ENCODE results near the gene PSD2.

The PSD2 gene

DNA sequence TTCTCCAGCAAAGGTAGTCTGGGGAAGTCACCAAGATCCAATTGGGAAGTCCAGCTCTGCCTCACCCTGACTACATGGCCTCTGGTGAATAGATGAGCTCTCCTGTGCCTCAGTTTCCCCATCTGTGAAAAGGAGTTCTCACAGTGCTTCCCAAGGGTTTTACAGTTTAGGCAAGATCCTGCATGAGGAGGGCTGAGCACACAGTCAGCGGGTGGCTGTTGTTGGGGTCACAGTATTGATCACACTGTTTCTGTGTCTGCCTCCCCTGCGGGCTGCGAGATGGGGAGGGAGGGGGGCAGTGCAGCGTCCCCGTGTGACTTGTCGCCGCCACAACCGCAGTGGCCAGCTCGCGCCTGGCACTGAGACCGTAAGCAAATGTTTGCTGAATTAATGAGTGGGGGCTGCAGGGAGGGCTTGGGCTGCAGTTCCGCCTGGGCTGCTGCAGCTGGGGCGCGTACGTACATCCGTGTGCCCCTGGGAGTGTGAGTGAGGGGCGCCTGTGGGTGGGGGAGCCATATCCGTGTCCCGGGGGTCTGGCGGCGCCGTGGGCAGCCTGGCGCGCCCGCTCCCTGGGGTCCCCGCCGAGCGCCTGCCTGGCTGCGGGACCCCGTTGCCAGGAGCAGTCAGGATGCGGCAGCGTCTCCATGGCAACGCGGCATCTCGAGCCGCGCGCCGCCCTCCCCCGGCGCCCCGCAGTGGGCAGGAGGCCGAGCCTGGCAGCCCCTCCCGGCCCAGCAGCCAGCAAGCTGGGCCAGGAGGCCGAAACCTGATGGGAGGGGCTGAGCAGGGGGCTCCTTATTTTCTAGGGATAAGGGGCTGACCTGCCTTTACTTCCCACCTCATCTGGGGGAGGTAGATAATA, 31.4 kb upstream of the PSD2 start:
- no peak for FAIRE-seq

- FAIRE-seq, result no peak
Measured at GRCh38 chr5:139764886-139765408, 30.7 kb upstream of the PSD2 start.

DNA sequence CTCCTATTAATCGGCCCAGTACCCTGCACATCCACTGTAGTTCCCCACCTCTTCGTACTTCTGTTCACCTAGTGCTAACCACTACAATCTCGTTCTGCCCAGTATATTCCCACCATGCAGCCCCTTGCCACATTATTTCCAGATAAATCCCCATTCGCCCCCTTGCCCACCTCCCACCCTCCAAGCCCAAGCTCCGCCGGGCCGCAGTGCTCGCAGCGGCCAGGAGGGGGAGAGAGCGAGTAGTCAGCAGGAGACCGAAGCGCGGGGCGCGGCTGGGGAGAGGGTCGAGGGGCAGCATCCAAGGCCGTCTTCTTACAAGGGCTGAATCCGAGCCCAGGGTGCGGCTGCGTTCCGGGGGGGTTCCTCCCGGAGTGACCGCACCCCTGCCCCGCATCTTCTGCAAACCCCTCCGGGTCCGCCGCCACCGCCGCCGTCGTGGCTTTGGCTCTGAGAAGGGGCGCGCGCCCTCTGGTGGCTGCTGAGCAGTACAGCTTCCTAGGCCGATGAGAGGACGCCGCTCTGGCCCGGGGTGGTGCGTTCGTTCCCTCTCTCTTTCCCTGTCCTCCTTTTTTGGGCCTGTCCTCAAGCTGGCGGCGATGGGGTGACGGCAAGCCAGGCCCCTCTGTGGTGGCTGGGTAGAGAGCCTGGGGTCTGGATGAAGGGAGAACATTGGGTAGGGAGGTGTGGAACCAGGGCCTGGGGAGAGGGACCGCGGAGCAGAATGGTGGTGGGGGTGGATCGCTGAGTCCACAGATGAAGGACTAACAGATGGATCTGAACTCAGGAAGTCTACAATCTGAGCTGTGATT, 30.0 kb upstream of the PSD2 start:
- FAIRE-seq, result no peak

DNA sequence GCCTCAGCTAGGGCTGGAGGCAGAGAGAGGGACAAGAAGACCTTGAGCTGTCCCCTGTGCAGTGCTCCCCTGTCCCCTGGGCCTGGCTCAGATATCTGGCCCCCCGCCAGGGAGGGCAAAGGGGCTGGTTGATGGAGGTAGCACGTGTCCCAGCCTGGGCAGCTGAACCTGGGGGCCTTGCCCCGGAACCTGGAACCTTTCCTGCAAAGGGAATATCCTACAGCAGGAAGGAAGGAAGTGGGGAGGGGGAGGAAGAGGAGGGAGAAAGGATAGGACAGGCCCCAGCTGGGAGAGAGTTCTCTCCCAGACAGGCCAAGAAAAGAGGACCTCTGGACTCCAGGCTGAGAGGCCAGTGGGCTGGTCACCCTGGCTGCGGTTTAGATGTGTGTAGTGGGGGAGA, 27.6 kb upstream of the PSD2 start:
- no peak for FAIRE-seq

DNA sequence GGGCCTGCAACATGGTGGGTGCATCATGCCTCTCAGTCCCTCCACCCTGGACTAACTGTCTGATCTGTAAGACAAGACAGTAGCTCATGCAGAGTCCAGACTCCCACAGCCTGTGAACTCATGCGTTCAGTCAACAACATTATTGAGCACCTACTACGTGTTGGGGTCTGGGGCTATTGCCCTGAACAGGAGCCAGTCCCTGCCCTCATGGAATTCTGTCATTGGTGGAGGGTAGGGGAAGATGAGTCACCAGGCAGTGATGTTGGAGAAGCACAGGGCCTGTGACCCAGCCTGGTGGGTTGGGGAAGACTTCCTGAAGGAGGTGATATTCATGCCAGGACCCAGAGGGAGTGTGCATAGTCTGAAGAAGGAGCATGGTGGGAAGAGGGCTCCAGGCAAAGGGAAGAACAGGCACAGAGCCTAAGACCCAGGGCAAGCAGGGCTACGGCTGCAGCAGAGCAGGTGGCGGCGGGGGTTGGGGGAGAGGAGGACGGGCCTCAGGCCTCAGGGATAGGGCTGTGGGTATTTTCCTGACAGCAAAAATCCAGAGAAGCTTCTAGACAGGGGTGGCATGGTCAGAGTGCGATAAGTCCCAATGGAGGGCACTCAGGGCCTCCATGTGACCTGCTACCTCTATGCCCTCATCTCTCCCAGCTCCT, 26.7 kb upstream of the PSD2 start:
- FAIRE-seq, result no peak

DNA sequence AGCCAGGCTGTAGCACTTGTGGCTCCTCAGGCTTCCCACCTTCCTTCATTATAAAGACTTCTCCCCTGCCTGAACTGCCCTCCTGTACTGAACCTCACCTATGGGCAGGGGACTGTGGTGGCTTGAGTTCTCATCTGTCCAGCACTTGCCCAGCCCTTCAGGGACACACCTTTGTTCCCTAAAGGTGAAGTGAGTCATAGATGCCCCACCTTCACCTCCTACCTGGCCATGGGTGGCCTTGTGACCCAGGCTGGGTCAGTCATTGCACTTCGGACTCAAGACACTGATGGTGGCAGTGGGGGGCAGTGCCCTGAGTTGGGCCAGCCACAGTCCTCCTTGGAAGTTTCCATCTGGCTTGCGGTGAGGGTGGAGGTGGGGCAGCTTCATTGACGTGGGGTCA, 26.1 kb upstream of the PSD2 start:
- FAIRE-seq, result no peak

GRCh38 chr5:139770722-139771121, 24.9 kb upstream of the PSD2 start:
- no peak for FAIRE-seq

DNA sequence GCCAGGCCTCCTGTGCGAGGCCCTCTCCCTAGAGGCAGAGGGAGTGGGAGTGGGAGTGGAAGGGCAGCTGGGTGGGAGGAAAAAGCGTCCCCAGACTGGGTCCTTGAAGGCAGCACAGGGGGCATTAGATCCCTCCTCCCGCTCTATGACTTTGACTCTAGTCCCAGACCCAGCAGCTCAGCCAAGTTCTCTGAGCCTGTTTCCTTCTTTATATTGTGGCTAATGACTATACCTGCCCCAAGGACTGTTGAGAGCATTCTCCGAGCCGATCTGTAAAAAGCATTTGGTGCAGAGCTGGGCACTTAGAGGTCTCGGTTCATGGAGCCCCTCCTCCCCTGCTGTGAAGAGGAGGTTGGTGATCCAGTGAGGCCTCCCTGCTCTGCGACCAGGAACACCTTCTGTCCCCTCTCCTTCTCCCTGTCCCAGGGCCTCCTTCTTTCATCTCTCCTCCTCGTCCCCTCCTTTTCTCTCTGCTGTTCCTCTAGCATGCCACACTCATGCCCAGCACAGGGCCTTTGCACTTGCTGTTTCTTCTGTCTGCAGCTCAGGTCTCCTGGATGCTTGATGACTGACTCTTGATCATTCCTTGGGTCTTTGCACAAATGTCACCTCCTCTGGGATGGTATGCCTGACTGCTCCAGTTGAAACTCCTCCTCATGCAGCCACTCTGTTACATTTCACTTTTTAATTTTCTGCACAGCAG, 23.4 kb upstream of the PSD2 start:
- FAIRE-seq, result no peak

DNA sequence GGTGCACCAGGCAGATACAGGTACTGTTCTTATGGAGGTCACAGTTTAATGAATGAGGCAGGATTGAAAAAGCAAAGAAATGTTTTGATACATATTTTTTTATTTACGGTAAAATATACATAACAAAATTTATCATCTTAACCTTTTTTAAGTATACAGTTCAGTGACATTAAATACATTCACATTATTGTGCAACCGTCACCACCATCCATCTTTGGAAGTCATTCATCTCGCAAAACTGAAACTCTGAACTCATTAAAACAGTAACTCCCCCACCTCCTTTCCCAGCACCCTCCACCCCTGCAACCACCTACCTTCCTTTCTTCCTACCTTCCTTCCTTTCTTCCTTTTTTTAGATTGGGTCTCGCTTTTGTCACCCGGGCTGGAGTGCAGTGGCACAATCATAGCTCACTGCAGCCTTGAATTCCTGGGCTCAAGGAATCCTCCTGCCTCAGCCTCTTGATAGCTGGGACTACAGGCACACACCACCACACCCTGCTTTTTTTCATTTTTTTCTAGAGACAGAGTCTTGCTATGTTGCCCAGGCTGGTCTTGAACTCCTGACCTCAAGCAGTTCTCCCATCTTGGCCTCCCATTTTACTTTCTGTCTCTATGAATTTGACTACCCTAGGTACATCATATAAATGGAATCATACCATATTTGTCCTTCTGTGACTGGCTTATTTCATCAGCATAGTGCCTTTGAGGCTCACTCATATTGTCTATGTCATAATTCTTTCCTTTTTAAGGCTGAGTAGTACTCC, 22.5 kb upstream of the PSD2 start:
- no peak for FAIRE-seq

GRCh38 chr5:139774980-139775661, 20.5 kb upstream of the PSD2 start:
- no peak for FAIRE-seq

GRCh38 chr5:139775872-139776271, 19.7 kb upstream of the PSD2 start:
- no peak for FAIRE-seq

GRCh38 chr5:139776861-139777260, 18.7 kb upstream of the PSD2 start:
- no peak for FAIRE-seq

- no peak for FAIRE-seq
Measured at GRCh38 chr5:139783436-139783965, 12.1 kb upstream of the PSD2 start.

DNA sequence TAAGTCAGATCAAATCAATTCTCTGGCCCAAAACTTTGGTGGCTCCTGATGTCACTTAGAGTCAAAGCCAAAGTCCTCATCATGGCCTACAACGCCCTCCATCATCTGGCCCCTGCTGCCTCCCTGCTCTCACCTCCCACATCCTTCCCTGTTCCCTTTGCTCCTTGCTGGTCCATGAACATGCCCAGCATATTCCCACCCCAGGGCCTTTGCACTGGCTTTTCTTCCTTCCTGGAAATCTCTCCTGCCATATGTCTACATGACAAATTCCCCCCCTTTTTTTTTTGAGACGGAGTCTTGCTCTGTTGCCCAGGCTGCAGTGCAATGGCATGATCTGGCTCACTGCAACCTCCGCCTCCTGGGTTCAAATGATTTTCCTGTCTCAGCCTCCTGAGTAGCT, 11.1 kb upstream of the PSD2 start:
- no peak for FAIRE-seq

- FAIRE-seq, result no peak
Measured at GRCh38 chr5:139787257-139787567, 8.4 kb upstream of the PSD2 start.

DNA sequence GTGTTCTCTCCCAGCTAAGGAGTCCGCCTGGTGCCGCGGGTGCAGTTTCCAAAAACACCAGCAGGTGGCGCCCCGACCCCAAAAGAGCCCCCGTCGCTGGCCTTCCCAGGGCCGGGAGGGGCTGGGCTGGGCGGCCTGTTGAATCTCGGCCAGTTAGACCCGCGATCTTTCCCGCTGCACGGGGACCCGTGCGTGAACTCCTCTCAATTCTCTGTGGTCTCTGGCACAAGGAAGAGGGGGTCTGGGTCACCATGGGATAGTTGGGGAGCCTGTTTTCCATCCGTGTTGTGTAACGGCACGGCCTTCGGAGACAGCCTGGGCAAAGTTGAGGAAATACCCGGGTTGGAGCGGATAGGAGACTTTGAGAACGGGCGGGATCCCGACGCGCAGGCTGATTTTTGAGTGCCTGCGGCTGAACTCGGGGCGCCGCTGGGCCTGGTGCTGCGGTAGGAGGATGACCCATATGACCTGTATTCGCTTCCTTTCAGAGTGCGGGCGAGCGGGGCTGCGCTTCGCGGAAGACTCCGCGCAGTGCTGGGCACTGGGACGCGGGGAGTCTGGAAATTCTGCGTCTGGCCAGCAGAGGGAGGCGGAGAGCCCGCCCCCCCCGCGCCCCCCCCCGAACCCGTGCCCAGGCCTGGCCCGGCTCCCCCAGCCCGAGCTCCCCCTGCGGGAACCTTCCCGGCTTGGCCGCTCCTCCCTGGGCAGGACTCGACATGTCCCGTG, 7.9 kb upstream of the PSD2 start:
- no peak for FAIRE-seq

DNA sequence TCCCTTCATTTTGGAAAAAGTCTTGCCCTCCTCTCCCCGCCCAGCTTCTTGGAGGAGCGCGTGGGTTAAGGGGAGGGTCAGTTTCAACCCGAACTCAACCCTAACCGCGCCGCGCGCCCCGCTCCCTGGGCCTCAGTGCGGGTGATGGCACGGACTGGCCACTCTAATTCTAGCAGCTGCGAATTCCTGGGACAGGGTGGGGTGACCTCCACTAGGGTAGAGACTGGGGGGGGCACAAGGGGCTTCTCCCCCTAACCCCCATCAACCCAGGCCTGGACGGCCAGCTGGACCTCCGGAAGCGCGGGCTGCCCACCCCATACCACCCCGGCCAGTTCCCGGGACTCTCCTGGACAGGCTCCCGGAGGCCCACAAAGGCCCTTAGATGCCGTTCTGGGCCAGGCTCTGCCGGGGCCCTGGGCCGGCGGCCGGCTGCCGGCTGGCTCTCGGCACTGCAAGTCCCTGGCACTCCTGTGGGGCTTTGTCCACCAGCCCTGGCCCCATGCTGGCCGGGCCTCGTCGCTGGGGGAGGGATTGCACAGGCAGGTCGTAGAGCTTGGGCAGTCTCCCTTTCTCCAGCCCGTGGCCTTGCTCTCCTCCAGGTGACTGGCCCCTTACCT, 7.2 kb upstream of the PSD2 start:
- FAIRE-seq, result no peak

DNA sequence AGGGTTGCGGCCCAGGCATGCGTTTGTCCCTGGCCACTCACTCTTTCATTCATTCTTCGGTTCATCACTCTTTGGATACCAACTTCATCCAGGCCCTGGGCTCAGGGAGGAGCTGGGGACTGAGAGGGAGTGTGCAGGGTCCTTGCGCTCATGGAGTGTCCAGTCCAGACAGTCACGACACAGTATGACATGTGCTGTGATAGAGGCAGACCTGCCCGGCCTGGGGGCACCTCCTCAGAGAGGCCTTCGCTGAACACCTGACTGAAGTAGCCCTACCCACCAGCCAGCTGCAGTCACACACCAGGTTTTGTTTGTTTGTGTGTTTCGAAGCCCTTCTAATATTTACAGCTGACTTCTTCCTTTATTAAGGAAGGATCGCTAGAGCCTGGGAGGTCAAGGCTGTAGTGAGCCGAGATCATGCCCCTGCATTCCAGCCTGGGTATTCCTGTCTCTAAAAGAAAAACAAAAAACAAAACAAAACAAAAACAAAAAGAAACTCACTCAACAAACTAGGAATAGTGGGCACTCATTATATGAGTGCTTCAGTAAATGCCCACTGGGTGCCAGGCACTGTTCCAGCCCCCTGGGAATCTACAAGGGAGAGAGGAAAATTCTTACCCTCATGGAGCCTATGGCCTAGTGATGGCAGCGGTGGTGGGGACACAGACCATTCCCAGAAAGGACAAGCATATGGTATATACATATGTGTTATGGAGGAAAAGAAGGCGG, 6.3 kb upstream of the PSD2 start:
- no peak for FAIRE-seq

GRCh38 chr5:139789845-139790189, 5.8 kb upstream of the PSD2 start:
- FAIRE-seq, result no peak

All from endometrium (tissue), 2 donors.